Omental fat pad (tissue), 4 donors: ENCODE results near the gene ARMC7. TPM values are rescaled to one million over a fixed set of nuclear protein-coding genes. Genes with fewer than 3 reads are reported as not detected.

Experiments
- ATAC-seq: fragments of 150-250 bp; one replicate; pipeline ENCODE4 v1.9.1; 2016; ENCODE audit warnings: mild to moderate bottlenecking, moderate library complexity; ENCODE audit not compliant: low FRiP score
- DNase-seq: peaks from one replicate; pipeline ENCODE4 v3.0.0-alpha.2; 2019; ENCODE audit warnings: low spot score
- CTCF ChIP-seq, 3 donors: fragments of 450-650 bp; IDR thresholded peaks; one replicate each; pipeline ENCODE4 v1.5.1; 2016 to 2017; ENCODE audit warnings: antibody characterized with exemption in 3 of 3, mild to moderate bottlenecking in 3 of 3, moderate library complexity in 2 of 3
- total RNA-seq, 4 donors: library from RNA; depleted of rRNA; stranded (reverse); fragments of >200 nt; gene quantifications; one replicate each; pipeline ENCODE4 v1.1.0, GENCODE V29; 2016

Gene ARMC7
- total RNA-seq, 4 donors from 2014 or later = 3.1 to 7.7 (median 4.9) TPM

GRCh38 chr17:75094871-75095399 lies 14.8 kb upstream of the ARMC7 start:
- DNase-seq (no peak), ATAC-seq (no peak)
- TF ChIP-seq CTCF (IDR thresholded peaks at IDR 0.05) = no peak

DNA sequence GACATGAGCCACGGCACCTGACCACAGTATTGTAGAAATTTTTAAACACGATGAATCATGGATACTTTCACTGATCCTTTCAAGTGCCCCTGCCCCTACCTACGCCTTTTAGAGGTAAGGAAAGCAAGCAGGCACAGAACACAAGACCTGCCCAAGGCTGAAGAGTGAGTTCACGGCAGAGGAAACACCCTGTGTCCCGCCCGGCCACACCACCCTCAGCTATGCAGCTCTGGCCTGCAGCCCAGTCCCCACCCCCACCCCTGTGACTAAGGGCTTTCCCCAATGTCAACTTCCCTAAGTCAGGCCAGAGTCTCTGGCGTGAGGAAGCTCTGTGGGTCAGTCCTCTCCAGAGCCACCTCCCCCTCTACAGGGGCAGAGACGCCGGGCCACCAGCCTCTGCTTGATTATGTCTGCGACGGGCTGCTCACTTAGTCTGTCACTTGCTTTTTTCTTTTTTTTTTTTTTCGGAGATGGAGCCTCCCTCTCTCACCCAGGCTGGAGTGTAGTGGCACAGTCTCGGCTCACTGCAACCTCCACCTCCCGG lies 13.6 kb upstream of the ARMC7 start:
- no peak for DNase-seq
- TF ChIP-seq CTCF (IDR thresholded peaks at IDR 0.05) = no peak

DNA sequence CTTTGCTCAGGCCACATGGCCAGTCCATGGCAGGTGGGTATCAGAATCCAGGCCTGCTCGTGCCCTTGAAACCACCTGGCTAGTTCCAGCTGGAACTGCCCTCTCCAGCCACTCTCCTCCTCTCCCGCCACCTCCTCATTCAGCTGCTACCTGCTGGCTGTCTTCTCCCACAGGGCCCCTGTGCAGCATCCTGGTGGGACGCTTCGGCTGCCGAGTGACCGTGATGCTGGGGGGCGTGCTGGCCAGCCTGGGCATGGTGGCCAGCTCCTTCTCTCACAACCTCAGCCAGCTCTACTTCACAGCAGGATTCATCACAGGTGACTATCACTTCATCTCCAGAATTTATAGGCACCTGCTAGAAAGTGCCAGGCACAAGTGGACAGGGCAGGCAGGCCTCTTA lies 11.9 kb upstream of the ARMC7 start:
- DNase-seq (no peak), ATAC-seq (no peak)
- TF ChIP-seq CTCF (IDR thresholded peaks at IDR 0.05) = no peak

More for the DNA sequence above, 13.6 kb upstream of the ARMC7 start:
- peak; percentile 57 for ATAC-seq

- TF ChIP-seq CTCF (IDR thresholded peaks at IDR 0.05) = no peak
- no peak for ATAC-seq
- DNase-seq = no peak
These were observed 10.9 kb upstream of the ARMC7 start for GRCh38 chr17:75098861-75099260.

- DNase-seq = no peak
- TF ChIP-seq CTCF (IDR thresholded peaks at IDR 0.05) = no peak
- ATAC-seq = no peak
These were observed 9.7 kb upstream of the ARMC7 start for GRCh38 chr17:75099881-75100595.

DNA sequence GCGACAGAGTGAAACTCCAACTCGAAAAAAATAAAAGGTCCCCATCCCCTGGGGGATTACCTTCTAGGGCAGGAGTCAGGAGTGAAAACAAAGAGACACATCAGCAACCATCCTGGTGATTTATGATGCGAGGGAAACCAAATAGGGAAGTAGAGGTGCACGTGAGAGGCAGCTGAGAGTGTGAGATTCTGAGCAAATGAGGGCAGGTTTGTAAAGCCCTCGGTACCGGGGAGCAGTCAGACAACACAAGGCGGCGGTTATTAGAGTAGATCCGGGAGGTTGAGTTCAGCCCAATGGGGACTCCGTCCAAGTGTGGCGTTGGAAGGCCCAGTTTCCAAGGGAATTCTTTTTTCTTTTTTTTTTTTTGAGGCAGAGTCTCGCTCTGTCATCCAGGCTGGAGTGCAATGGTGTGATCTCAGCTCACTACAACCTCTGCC lies 7.4 kb upstream of the ARMC7 start:
- no peak for ATAC-seq
- TF ChIP-seq CTCF (IDR thresholded peaks at IDR 0.05) = no peak
- DNase-seq = no peak
